ENCODE results near the gene PGPEP1. TPM values are rescaled to one million over a fixed set of nuclear protein-coding genes. Genes with fewer than 3 reads are reported as not detected.
"Not testable (repeated sequence)": the region's sequence is repeated elsewhere in the genome, so short reads cannot be mapped to it uniquely, and the experiment has no call there.

The PGPEP1 gene
- total and polyA plus RNA-seq, 4 donors, result 19.2 to 46.9 (median 33.4) TPM

DNA sequence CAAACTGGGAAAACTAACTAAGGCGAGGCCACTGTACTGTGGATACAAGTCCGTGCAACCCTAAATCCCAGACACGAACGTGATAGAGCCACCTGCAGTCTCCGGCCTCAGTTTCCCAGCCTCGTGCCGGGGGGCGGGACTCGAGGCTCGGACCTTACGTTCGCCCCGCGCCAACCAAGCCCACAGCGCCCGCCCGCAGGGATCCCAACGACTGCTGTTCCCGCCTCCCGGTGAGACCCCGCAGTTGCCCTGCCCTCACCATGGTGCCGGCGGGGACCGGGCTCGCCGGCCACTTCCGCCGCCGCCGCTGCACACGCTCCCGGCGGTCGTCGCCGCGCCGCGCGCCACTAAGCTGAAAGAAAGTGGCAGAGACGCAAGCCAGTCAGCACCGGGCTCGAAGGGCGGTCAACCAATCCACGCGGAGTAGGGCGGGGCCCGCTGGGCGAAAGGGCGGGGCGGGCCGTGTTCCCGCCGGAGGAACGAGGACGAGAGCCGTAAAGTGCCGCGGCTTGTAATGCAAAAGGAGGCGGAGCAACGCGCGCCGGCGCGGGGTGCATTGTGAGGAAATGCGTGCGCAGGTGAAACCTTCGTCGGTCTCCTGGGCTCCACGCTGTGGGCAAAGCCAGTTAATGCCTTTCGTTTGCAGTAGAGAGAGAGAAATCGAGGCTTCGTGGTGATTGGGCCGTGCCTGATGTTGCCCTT lies 17.5 kb upstream of the PGPEP1 start, which contains the start of gene LSM4:
LSM4 (minus strand) TSS at position 318 of the 702 bp plus-strand sequence; CDS start at position 262, 56 bp downstream.
- 0 to 1% methylated on average over 75 of the region's 75 CpGs for WGBS, 2 donors
- ATAC-seq (ENCODE audit: low FRiP score), result peak; percentile 98
- Histone ChIP-seq H3K4me3 (ENCODE audit: low read length in 2 of 2) (peak within 1 kb of the TSS; percentile 14 to 44), H3K9me3 (ENCODE audit: control insufficient read depth, low read length) (no peaks in the 10 kb centered on the region), H3K36me3 (ENCODE audit: control insufficient read depth in 1 of 2, insufficient read depth in 2 of 2, low read length in 1 of 2) (no peaks in the 10 kb centered on the region), H3K27me3 (ENCODE audit: control insufficient read depth in 1 of 2, insufficient read depth in 2 of 2, low read length in 1 of 2) (no peaks in the 10 kb centered on the region), H3K27ac (ENCODE audit: low read depth in 1 of 2, low read length in 2 of 2) (peak within 1 kb of the TSS; percentile 74 to 78), H3K4me1 (ENCODE audit: control insufficient read depth in 1 of 2, insufficient read depth in 2 of 2, low read length in 2 of 2) (peaks cover 0 to 4% of the 10 kb centered on the region in 2 donors)
- intact Hi-C loops (cut with DNase I), result loop anchor here (1.0 to 5.0 kb wide), 4 partner anchors 41 to 130 kb away; partner anchors contain the start of genes JUND (in 1 of the 2) and MPV17L2 (in 1 of the 2)
- DNase-seq, result peak; percentile 98 to 99

- not testable (repeated sequence) for H3K9me3 ChIP-seq (ENCODE audit: control insufficient read depth, low read length); H3K27me3 ChIP-seq (ENCODE audit: control insufficient read depth in 1 of 2, insufficient read depth in 2 of 2, low read length in 1 of 2); H3K4me3 ChIP-seq (ENCODE audit: low read length in 2 of 2); DNase-seq; H3K27ac ChIP-seq (ENCODE audit: low read depth in 1 of 2, low read length in 2 of 2); H3K36me3 ChIP-seq (ENCODE audit: control insufficient read depth in 1 of 2, insufficient read depth in 2 of 2, low read length in 1 of 2); H3K4me1 ChIP-seq (ENCODE audit: control insufficient read depth in 1 of 2, insufficient read depth in 2 of 2, low read length in 2 of 2); ATAC-seq (ENCODE audit: low FRiP score)
- intact Hi-C loops (cut with DNase I), result loop anchor here (5.0 kb wide), 2 partner anchors 42 to 117 kb away; partner anchors contain the start of gene JUND (in 1 of the 2)
- WGBS, 2 donors, result 12 to 14% methylated on average over 6 of the region's 6 CpGs
Observed at GRCh38 chr19:18324373-18324731, 16.0 kb upstream of the PGPEP1 start.

- intact Hi-C loops (cut with DNase I), result loop anchor here in 1 of 2 donors (1.0 kb wide), 1 partner anchor 51 kb away; no protein-coding TSS in a partner anchor
Observed at GRCh38 chr19:18326772-18327171, 13.6 kb upstream of the PGPEP1 start.

GRCh38 chr19:18328340-18329034 lies 11.9 kb upstream of the PGPEP1 start:
- Histone ChIP-seq H3K36me3 (ENCODE audit: control insufficient read depth in 1 of 2, insufficient read depth in 2 of 2, low read length in 1 of 2) (no peaks in the 10 kb centered on the region), H3K4me3 (ENCODE audit: low read length in 2 of 2) (no peak overlapping the region), H3K4me1 (ENCODE audit: control insufficient read depth in 1 of 2, insufficient read depth in 2 of 2, low read length in 2 of 2) (no peaks in the 10 kb centered on the region), H3K9me3 (ENCODE audit: control insufficient read depth, low read length) (no peaks in the 10 kb centered on the region), H3K27ac (ENCODE audit: low read depth in 1 of 2, low read length in 2 of 2) (peak overlapping the region in 1 of 2 donors; percentile 50), H3K27me3 (ENCODE audit: control insufficient read depth in 1 of 2, insufficient read depth in 2 of 2, low read length in 1 of 2) (no peaks in the 10 kb centered on the region)
- intact Hi-C loops (cut with DNase I), result loop anchor here in 1 of 2 donors (1.0 kb wide), 1 partner anchor 136 kb away; no protein-coding TSS in a partner anchor
- ATAC-seq (ENCODE audit: low FRiP score) (peak; percentile 94), DNase-seq (peak; percentile 91 to 95)
- 4 to 5% methylated on average over 9 of the region's 9 CpGs for WGBS, 2 donors

More at GRCh38 chr19:18326772-18327171, 13.6 kb upstream of the PGPEP1 start:
- Histone ChIP-seq H3K9me3 (ENCODE audit: control insufficient read depth, low read length) (no peaks in the 10 kb centered on the region), H3K4me3 (ENCODE audit: low read length in 2 of 2) (no peak overlapping the region), H3K36me3 (ENCODE audit: control insufficient read depth in 1 of 2, insufficient read depth in 2 of 2, low read length in 1 of 2) (no peaks in the 10 kb centered on the region), H3K4me1 (ENCODE audit: control insufficient read depth in 1 of 2, insufficient read depth in 2 of 2, low read length in 2 of 2) (peaks cover 0 to 3% of the 10 kb centered on the region in 2 donors), H3K27me3 (ENCODE audit: control insufficient read depth in 1 of 2, insufficient read depth in 2 of 2, low read length in 1 of 2) (no peaks in the 10 kb centered on the region), H3K27ac (ENCODE audit: low read depth in 1 of 2, low read length in 2 of 2) (no peak overlapping the region)
- ATAC-seq (ENCODE audit: low FRiP score), result no peak
- WGBS, 2 donors, result 91 to 95% methylated on average over 5 of the region's 5 CpGs
- DNase-seq, result no peak

DNA sequence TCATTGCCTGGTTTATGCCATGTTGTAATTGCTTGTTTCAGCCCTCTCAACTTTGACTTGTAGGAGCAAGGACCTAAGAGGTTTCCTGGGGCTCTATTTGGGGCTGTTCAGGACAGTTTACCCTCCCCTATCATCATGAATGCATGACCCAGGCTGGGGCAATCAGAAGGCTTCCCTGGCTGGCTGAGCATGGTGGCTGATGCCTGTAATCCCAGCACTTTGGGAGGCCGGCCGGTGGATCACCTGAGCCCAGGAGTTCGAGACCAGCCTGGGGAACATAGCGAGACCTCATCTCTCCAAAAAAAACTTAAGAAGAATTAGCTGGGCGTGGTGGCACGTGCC lies 11.4 kb upstream of the PGPEP1 start:
- WGBS, 2 donors, result 43 to 51% methylated on average over 6 of the region's 6 CpGs
- Histone ChIP-seq H3K4me3 (ENCODE audit: low read length in 2 of 2) (no peak overlapping the region), H3K27ac (ENCODE audit: low read depth in 1 of 2, low read length in 2 of 2) (peak overlapping the region in 1 of 2 donors; percentile 43), H3K27me3 (ENCODE audit: control insufficient read depth in 1 of 2, insufficient read depth in 2 of 2, low read length in 1 of 2) (no peaks in the 10 kb centered on the region), H3K36me3 (ENCODE audit: control insufficient read depth in 1 of 2, insufficient read depth in 2 of 2, low read length in 1 of 2) (no peaks in the 10 kb centered on the region), H3K4me1 (ENCODE audit: control insufficient read depth in 1 of 2, insufficient read depth in 2 of 2, low read length in 2 of 2) (no peaks in the 10 kb centered on the region), H3K9me3 (ENCODE audit: control insufficient read depth, low read length) (no peaks in the 10 kb centered on the region)
- intact Hi-C loops (cut with DNase I), result no loop called here
- DNase-seq (no peak), ATAC-seq (ENCODE audit: low FRiP score) (peak; percentile 8)

DNA sequence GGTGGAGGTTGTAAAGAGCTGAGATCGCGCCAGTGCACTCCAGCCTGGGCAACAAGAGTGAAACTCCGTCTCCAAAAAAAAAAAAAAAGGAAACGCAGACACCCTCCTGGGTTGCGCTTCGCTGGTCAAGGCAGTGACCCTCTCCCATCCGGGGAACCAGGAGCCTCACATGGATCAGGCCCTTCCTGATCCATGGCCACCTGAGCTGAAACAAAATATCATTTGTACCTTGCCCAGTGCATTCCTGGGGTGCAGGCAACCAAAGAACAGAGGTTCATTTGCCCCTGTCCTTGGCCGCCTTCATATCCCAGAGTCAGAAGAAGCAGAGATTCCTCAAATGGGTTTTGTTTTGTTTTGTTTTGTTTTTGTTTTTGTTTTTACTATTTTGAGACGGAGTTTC lies 9.5 kb upstream of the PGPEP1 start:
- H3K27ac ChIP-seq (ENCODE audit: low read depth in 1 of 2, low read length in 2 of 2), result no peak overlapping the region
- no peak for ATAC-seq (ENCODE audit: low FRiP score)
- H3K27me3 ChIP-seq (ENCODE audit: control insufficient read depth in 1 of 2, insufficient read depth in 2 of 2, low read length in 1 of 2), result no peaks in the 10 kb centered on the region
- H3K4me3 ChIP-seq (ENCODE audit: low read length in 2 of 2), result no peak overlapping the region
- no peak for DNase-seq
- 79 to 88% methylated on average over 9 of the region's 9 CpGs for WGBS, 2 donors
- no peaks in the 10 kb centered on the region for H3K36me3 ChIP-seq (ENCODE audit: control insufficient read depth in 1 of 2, insufficient read depth in 2 of 2, low read length in 1 of 2)
- intact Hi-C loops (cut with DNase I), result loop anchor here in 1 of 2 donors (10.0 kb wide), 1 partner anchor 116 kb away; no protein-coding TSS in a partner anchor
- H3K4me1 ChIP-seq (ENCODE audit: control insufficient read depth in 1 of 2, insufficient read depth in 2 of 2, low read length in 2 of 2), result no peaks in the 10 kb centered on the region
- no peaks in the 10 kb centered on the region for H3K9me3 ChIP-seq (ENCODE audit: control insufficient read depth, low read length)

DNA sequence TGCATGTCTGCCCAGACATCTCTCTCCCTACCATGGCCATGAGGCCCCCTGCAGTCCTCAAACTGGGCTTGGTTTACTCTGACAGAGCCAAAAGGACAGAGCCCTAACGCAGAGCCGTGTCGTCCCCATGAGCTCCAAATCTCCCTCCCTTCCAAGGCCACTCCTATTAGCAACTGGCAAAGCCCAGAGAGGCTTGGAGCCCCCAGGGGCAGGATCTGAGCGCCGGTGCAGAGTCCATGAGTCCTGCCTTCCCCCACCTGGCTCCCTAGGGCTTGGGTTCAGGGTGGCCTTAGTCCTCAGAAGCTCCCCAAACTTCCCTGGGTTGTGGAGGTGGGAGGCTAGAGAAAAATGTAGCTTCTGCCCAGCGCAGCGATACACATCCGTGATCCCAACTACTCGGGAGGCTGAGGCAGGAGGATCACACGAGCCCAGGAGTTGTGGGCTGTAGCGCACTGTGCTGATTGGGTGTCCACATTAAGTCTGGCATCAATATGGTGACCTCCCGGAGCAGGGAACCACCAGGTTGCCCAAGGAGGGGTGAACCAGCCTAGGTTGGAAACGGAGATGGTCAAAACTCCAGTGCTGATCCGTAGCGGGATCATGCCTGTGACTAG lies 7.4 kb upstream of the PGPEP1 start:
- DNase-seq (no peak), ATAC-seq (ENCODE audit: low FRiP score) (no peak)
- Histone ChIP-seq H3K4me1 (ENCODE audit: control insufficient read depth in 1 of 2, insufficient read depth in 2 of 2, low read length in 2 of 2) (no peaks in the 10 kb centered on the region), H3K9me3 (ENCODE audit: control insufficient read depth, low read length) (no peaks in the 10 kb centered on the region), H3K36me3 (ENCODE audit: control insufficient read depth in 1 of 2, insufficient read depth in 2 of 2, low read length in 1 of 2) (no peaks in the 10 kb centered on the region), H3K27ac (ENCODE audit: low read depth in 1 of 2, low read length in 2 of 2) (no peak overlapping the region), H3K4me3 (ENCODE audit: low read length in 2 of 2) (no peak overlapping the region), H3K27me3 (ENCODE audit: control insufficient read depth in 1 of 2, insufficient read depth in 2 of 2, low read length in 1 of 2) (no peaks in the 10 kb centered on the region)
- WGBS, 2 donors, result 78 to 88% methylated on average over 15 of the region's 15 CpGs
- intact Hi-C loops (cut with DNase I), result loop anchor here in 1 of 2 donors (10.0 kb wide), 1 partner anchor 118 kb away; no protein-coding TSS in a partner anchor

DNA sequence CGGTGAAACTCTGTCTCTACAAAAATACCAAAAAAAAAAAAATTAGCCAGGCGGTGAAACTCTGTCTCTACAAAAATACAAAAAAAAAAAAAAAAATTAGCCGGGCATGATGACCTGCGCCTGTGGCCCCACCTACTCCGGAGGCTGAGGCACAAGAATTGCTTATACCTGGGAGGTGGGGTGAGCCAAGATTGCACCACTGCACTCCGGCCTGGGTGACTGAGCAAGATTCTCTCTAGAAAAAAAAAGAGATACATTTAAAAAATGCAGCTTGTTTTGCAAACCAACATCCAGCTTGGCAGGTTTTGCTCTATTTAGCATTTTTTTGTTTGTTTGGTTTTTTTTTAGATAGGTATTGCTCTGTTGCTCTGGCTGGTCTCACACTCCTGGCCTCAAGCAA lies 6.7 kb upstream of the PGPEP1 start:
- no peak for ATAC-seq (ENCODE audit: low FRiP score)
- Histone ChIP-seq H3K4me3 (ENCODE audit: low read length in 2 of 2) (no peak overlapping the region), H3K9me3 (ENCODE audit: control insufficient read depth, low read length) (no peaks in the 10 kb centered on the region), H3K27ac (ENCODE audit: low read depth in 1 of 2, low read length in 2 of 2) (no peak overlapping the region), H3K36me3 (ENCODE audit: control insufficient read depth in 1 of 2, insufficient read depth in 2 of 2, low read length in 1 of 2) (no peaks in the 10 kb centered on the region), H3K4me1 (ENCODE audit: control insufficient read depth in 1 of 2, insufficient read depth in 2 of 2, low read length in 2 of 2) (no peaks in the 10 kb centered on the region), H3K27me3 (ENCODE audit: control insufficient read depth in 1 of 2, insufficient read depth in 2 of 2, low read length in 1 of 2) (no peaks in the 10 kb centered on the region)
- intact Hi-C loops (cut with DNase I), result loop anchor here in 1 of 2 donors (10.0 kb wide), 1 partner anchor 119 kb away; no protein-coding TSS in a partner anchor
- no peak for DNase-seq
- 84% methylated on average over 6 of the region's 6 CpGs for WGBS, 2 donors
